ENCODE data around the gene OLFM4. TPM values are rescaled to one million over a fixed set of nuclear protein-coding genes. Genes with fewer than 3 reads are reported as not detected.

OLFM4 gene
- total RNA-seq, result not detected in 2 replicates
- polyA plus RNA-seq, result not detected in 2 replicates
- polyA plus RNA-seq (2012), result not detected in 2 replicates
- polyA minus RNA-seq (ENCODE audit: low replicate concordance), result not detected in 2 replicates

GRCh38 chr13:53028637-53029203 is at the start of gene OLFM4:
TSS of gene OLFM4 (plus strand) at chr13:53028813. CDS start at chr13:53028837, 24 bp downstream.
- no peak within 1 kb of the TSS for H3K4me3 ChIP-seq (replicated peaks in 1 of 4; ENCODE audit: control extremely low read depth in 1 of 4, insufficient read depth in 1 of 4, low read depth in 3 of 4, low read length in 4 of 4)
- DNase-seq (ENCODE audit: low read depth in 2 of 2), result no peak
- H3K4me1 ChIP-seq (ENCODE audit: control insufficient read depth, extremely low read depth, insufficient read depth, low read length), result no peaks in the 10 kb centered on the region
- H3K4me2 ChIP-seq (ENCODE audit: extremely low read depth, insufficient read depth, low read length), result no peak within 1 kb of the TSS
- TF ChIP-seq EZH2 (IDR thresholded peaks at IDR 0.05; ENCODE audit: low read length, missing control alignments) (no peak), CTCF (conservative IDR thresholded peaks at IDR 0.05 in 1 of 2, IDR thresholded peaks at IDR 0.05 in 1 of 2; ENCODE audit: low read depth in 1 of 2, low read length in 2 of 2) (no peak)
- H2AFZ ChIP-seq (ENCODE audit: low read length), result no peak within 1 kb of the TSS
- H3K79me2 ChIP-seq (ENCODE audit: control insufficient read depth, insufficient read depth, low read length), result no peaks in the 10 kb centered on the region
- H4K20me1 ChIP-seq (ENCODE audit: control insufficient read depth, extremely low read depth, insufficient read depth, low read length), result no peaks in the 10 kb centered on the region
- no peaks in the 10 kb centered on the region for H3K9me3 ChIP-seq (ENCODE audit: control insufficient read depth, insufficient read depth, low read depth, low read length)
- H3K27ac ChIP-seq (ENCODE audit: insufficient read depth, low read length), result no peak within 1 kb of the TSS
- H3K9ac ChIP-seq (ENCODE audit: insufficient read depth, low read length), result no peak within 1 kb of the TSS
- H3K27me3 ChIP-seq (ENCODE audit: control insufficient read depth, insufficient read depth, low read length), result no peaks in the 10 kb centered on the region
- H3K36me3 ChIP-seq (ENCODE audit: control insufficient read depth, insufficient read depth, low read length), result no peaks in the 10 kb centered on the region

GRCh38 chr13:52978989-52979388 is 49.6 kb upstream of the OLFM4 start:
- no peaks in the 10 kb centered on the region for H3K27me3 ChIP-seq (ENCODE audit: control insufficient read depth, insufficient read depth, low read length)
- no peak overlapping the region for H3K4me2 ChIP-seq (ENCODE audit: extremely low read depth, insufficient read depth, low read length)
- no peak overlapping the region for H3K27ac ChIP-seq (ENCODE audit: insufficient read depth, low read length)
- no peak overlapping the region for H2AFZ ChIP-seq (ENCODE audit: low read length)
- H3K79me2 ChIP-seq (ENCODE audit: control insufficient read depth, insufficient read depth, low read length), result no peaks in the 10 kb centered on the region
- no peaks in the 10 kb centered on the region for H3K9me3 ChIP-seq (ENCODE audit: control insufficient read depth, insufficient read depth, low read depth, low read length)
- no peak overlapping the region for H3K4me3 ChIP-seq (replicated peaks in 1 of 4; ENCODE audit: control extremely low read depth in 1 of 4, insufficient read depth in 1 of 4, low read depth in 3 of 4, low read length in 4 of 4)
- H3K36me3 ChIP-seq (ENCODE audit: control insufficient read depth, insufficient read depth, low read length), result no peaks in the 10 kb centered on the region
- no peaks in the 10 kb centered on the region for H4K20me1 ChIP-seq (ENCODE audit: control insufficient read depth, extremely low read depth, insufficient read depth, low read length)
- no peak overlapping the region for H3K9ac ChIP-seq (ENCODE audit: insufficient read depth, low read length)
- DNase-seq (ENCODE audit: low read depth in 2 of 2), result no peak
- no peak for TF ChIP-seq EZH2 (IDR thresholded peaks at IDR 0.05; ENCODE audit: low read length, missing control alignments)
- no peak for TF ChIP-seq CTCF (conservative IDR thresholded peaks at IDR 0.05 in 1 of 2, IDR thresholded peaks at IDR 0.05 in 1 of 2; ENCODE audit: low read depth in 1 of 2, low read length in 2 of 2)
- no peaks in the 10 kb centered on the region for H3K4me1 ChIP-seq (ENCODE audit: control insufficient read depth, extremely low read depth, insufficient read depth, low read length)

GRCh38 chr13:52980695-52981094 is 47.9 kb upstream of the OLFM4 start:
- no peak overlapping the region for H3K27ac ChIP-seq (ENCODE audit: insufficient read depth, low read length)
- no peaks in the 10 kb centered on the region for H3K4me1 ChIP-seq (ENCODE audit: control insufficient read depth, extremely low read depth, insufficient read depth, low read length)
- H4K20me1 ChIP-seq (ENCODE audit: control insufficient read depth, extremely low read depth, insufficient read depth, low read length), result no peaks in the 10 kb centered on the region
- H3K4me3 ChIP-seq (replicated peaks in 1 of 4; ENCODE audit: control extremely low read depth in 1 of 4, insufficient read depth in 1 of 4, low read depth in 3 of 4, low read length in 4 of 4), result no peak overlapping the region
- H3K27me3 ChIP-seq (ENCODE audit: control insufficient read depth, insufficient read depth, low read length), result no peaks in the 10 kb centered on the region
- no peak for TF ChIP-seq CTCF (conservative IDR thresholded peaks at IDR 0.05 in 1 of 2, IDR thresholded peaks at IDR 0.05 in 1 of 2; ENCODE audit: low read depth in 1 of 2, low read length in 2 of 2)
- TF ChIP-seq EZH2 (IDR thresholded peaks at IDR 0.05; ENCODE audit: low read length, missing control alignments), result no peak
- H3K9ac ChIP-seq (ENCODE audit: insufficient read depth, low read length), result no peak overlapping the region
- no peaks in the 10 kb centered on the region for H3K79me2 ChIP-seq (ENCODE audit: control insufficient read depth, insufficient read depth, low read length)
- no peaks in the 10 kb centered on the region for H3K36me3 ChIP-seq (ENCODE audit: control insufficient read depth, insufficient read depth, low read length)
- DNase-seq (ENCODE audit: low read depth in 2 of 2), result no peak
- no peak overlapping the region for H3K4me2 ChIP-seq (ENCODE audit: extremely low read depth, insufficient read depth, low read length)
- H2AFZ ChIP-seq (ENCODE audit: low read length), result no peak overlapping the region
- H3K9me3 ChIP-seq (ENCODE audit: control insufficient read depth, insufficient read depth, low read depth, low read length), result no peaks in the 10 kb centered on the region

Data from fibroblast of lung (primary cell).